GM04504 (cell line): ENCODE data around the gene MRAP.

Experiments
- DNase-seq: peaks from one replicate; pipeline ENCODE4 v3.0.0-alpha.2; 2012; ENCODE audit warnings: low read depth

Gene MRAP

DNA sequence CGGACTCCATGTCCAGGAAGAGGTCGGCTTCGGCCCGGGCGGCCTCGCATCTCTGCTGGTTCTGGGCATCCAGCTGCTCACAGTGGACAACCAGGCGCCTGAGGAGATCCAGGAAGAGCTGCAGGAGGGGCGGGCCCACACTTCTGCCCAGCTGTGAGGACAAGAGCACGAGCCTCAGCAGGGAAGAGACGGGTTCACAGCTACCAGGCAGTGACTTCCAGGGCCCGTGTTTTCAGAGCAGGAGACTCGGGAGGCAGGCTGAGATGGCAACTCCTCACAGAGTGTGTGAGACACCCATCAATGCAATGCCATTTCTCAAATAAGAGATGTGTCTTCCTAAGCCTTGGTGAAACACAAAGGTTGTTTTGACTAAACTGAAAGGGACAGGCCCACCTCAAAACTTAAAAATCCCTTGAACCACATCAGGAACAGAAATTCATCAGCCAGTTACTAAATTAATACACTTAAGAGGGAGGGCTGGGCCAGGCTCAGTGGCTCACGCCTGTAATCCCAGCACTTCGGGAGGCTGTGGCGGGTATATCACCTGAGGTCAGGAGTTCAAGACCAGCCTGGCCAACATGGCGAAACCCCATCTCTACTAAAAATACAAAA is 50.8 kb downstream of the MRAP start:
- no peak for DNase-seq

DNA sequence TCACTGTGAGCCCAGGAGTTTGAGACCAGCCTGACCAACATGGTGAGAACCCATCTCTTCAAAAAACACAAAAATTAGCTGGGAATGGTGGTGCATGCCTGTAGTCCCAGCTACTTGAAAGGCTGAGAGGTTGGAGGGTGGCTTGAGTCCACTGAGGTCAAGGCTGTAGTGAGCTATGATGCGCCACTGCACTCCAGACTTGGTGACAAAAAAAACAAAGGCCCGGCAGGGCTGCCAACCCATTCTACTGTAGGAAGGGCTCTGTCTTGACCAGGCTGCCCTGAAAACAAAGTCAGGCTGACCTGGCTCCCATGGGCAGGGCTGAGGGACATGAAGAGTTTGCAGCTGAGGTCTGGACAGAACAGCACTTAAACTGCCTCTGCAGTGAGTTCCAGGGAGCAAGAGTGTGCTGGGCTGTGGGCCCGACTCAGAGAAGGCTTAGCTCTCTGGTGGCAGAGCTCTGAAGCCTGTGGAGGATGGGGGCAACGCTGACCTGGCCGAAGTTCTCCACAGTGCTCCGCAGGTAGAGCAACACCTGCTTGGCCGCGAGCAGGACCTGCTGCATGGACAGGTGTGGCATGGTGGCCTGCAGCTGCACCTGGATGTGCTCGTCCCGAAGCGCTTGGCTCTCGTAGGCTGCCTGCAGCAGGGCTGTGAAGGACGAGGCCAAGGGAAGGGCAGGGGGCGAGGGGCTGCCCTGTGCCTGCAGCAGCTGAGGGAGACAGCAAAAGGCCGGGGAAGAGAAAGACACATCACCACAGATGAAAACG is 51.7 kb downstream of the MRAP start:
- DNase-seq, result no peak

DNA sequence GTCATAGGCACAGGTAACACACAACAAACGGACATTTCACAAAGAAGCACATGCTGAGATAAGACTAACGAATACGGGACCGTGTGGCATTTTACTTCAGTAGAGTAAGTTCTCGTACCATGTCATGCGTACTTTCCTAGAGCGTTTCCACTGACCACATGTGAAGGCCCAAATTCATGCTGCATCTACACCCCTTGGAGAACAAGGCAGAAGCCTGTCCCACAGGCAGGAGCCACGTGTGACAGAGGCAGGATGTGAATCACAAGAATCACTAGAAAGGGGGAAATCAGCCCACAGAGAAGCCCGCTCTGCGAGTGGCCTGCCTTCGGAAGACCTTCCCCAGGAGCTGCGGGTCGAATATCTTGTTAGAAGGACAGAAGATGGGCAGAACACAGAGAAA is 52.3 kb downstream of the MRAP start:
- no peak for DNase-seq

DNA sequence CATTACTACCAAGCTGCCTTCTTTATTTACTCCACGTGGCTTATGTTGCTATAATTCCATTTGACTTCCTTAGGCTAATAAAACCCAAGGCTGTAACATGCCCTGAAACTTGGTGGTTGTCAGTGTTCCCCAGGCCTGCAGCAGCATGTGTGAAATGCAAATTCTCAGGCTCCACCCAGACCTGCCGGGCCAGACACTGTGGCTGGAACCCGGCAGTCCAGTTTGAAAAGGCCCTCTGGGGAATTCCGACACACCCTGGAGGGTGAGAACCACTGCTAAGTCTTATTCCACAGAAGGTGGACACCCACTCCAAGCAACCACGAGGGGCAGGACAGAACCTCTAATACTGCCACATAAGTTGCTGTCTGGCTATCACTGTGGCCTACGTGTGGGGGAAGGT is 52.8 kb downstream of the MRAP start:
- DNase-seq, result no peak

DNA sequence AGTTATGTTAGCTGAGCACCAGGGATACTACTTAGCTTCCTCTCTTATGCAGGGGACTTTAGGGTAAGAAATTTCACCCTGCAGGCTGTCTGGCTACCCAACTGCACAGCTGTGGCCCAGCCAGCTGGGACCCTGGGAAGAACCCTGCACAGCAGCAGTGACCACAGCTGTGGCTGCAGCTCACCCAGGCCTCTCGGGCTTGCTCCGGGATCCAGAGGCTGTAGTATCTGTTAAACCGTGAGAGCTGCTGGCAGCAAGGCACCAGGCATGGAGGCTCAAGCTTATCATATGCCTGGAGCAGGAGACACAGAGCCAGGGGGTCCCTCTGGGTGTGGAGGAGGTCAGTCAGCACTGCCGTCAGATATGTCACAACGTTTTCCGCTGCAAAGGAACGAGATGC is 53.9 kb downstream of the MRAP start:
- no peak for DNase-seq

DNA sequence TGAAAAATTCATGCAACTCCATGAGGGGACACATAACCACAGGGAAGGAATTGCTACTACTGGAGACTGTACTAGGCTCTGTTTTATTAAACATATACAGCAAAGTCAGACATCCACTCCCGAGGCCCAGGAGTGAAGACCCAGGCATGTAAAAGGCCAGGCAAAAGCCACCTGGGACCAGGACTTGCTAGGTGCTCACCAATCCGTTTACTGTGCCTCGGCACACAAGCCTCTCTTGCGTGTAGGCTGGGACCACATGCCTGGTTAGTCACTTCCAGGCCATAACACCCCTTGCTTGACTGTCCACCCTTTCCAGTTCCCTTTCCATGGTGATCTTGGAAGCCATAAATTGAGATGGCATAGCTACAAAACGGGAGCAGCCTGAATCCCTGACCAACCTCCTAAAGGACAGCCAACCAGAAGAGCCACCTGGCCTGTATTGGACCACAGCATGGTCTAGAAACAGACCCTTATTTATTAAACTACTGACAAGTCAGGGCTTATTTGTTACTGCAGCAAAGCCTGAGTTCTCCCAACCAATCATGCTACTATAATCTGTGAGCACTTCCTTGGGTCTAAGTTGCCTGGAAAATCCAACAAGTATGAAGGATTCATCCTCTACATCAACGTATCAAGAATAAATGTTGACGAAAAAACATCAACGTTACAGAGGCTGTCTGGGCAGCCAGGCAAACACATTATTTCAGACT is 54.5 kb downstream of the MRAP start:
- DNase-seq, result no peak

DNA sequence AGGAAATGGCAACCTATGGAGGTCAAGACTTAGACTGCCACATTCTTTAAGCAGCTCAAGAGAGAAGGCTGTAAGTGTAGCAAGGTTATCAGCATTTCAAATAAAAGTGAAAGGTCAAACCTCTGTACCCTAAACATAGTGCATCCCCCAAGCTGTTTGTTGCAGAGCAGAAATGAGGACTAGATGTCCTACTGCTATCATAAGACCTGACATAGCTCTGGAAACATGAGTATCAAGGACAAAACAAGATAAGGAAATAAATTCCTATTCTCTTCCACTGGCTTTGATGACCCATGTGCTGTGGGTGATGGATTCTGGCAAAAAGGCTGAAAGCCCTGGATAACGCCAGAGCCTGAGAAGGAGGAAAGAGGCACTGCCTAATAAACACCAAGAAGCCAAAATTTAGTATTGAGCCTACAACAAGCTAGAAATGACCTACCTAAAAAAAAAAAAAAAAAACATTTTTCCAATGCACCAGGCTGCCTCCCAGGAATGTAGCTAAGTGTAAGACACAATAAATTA is 58.3 kb downstream of the MRAP start:
- no peak for DNase-seq

DNA sequence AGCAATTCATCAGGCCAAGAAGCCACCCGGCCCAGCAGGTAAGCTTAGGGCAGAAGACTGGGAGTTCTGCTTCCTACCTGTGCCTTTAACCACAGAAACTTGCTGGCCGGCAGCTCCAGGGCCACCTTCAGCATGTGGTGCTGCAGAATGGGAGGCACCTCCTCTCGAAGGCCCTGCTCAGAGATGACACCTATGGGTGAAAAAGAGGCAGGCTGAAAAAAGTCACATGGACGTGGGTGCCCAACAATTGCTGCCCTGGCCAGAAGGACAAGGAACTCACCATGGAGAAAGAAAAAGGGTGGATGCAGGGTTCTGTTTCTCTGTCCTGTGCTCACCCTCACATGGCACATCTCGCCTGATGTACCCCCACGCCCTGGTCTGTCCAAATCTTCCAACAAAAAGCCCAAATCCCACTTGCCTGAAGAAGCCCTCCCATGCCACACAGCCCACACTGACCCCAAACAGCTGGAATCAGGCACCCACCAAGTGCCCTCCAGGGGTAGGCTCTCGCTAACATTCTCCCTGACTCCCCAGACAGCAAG is 61.1 kb downstream of the MRAP start:
- no peak for DNase-seq

DNA sequence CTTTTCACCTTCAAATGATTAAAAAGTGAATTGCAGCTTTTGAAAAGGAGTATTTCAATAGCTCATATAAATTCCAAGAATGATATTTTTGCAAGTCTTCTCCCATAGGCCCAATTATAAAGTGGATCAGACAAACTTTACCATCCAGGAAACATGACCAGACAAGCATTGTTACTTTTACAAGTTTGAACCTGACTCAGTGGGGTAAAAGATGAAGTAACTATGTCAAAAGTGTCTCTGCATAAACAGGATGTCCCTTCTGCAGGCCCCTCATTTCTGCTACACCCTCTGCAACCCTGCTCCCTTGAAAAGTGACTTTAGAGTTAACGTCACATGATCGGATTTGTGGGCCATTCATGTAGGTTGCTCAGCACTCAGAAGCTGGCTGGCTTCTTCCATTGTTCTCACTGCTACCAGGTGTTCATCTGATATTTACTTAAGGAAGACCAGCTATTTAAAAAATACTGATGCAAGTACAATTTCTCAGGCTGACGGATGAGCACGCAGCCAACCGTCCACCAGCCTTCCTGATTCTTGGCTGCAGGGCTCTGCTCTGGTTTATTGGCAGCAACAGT is 61.8 kb downstream of the MRAP start:
- no peak for DNase-seq
